Right renal pelvis (tissue), 4 donors: Measurements from ENCODE around the gene SLC6A5. TPM values are rescaled to one million over a fixed set of nuclear protein-coding genes. Genes with fewer than 3 reads are reported as not detected.
A peak's percentile ranks its signal among the peaks of the same experiment; 100 is the strongest.

Experiments used
- DNase-seq, 4 donors: peaks; one replicate each; pipeline ENCODE4 v3.0.0-alpha.2; 2013; ENCODE audit warnings: low read depth in 4 of 4, low spot score in 3 of 4, missing footprints in 1 of 4
- polyA plus RNA-seq, 4 donors: library from polyadenylated mRNA; unstranded; fragments of 120-200 nt; gene quantifications; one replicate each; pipeline ENCODE4 v1.2.1, GENCODE V29; 2013; ENCODE audit not compliant: insufficient read length in 4 of 4

Gene SLC6A5
- polyA plus RNA-seq, 4 donors, result 0.13 to 0.14 (median 0.13) TPM

GRCh38 chr11:20596205-20597153 lies 2.9 kb upstream of the SLC6A5 start:
- no peak for DNase-seq

GRCh38 chr11:20597154-20597679 lies 2.2 kb upstream of the SLC6A5 start:
- DNase-seq, result no peak

GRCh38 chr11:20597680-20598484 lies 1.5 kb upstream of the SLC6A5 start:
- DNase-seq, result no peak

- no peak for DNase-seq
These were observed 916 bp upstream of the SLC6A5 start for GRCh38 chr11:20598492-20598891.

GRCh38 chr11:20600020-20600346 lies 575 bp downstream of the SLC6A5 start:
- no peak for DNase-seq

- no peak for DNase-seq
These were observed 1.1 kb downstream of the SLC6A5 start for GRCh38 chr11:20600551-20600950.

- DNase-seq, result no peak
These were observed 2.0 kb downstream of the SLC6A5 start for GRCh38 chr11:20601221-20601914.

- DNase-seq, result no peak
These were observed 4.9 kb downstream of the SLC6A5 start for GRCh38 chr11:20604295-20604803.

GRCh38 chr11:20604864-20605601 lies 5.6 kb downstream of the SLC6A5 start:
- no peak for DNase-seq

GRCh38 chr11:20605602-20606091 lies 6.2 kb downstream of the SLC6A5 start:
- DNase-seq, result no peak

GRCh38 chr11:20608934-20609333 lies 9.5 kb downstream of the SLC6A5 start:
- DNase-seq, result no peak

GRCh38 chr11:20609727-20610707 lies 10.6 kb downstream of the SLC6A5 start:
- peak; percentile 39 to 70 (median 56) for DNase-seq

- no peak for DNase-seq
These were observed 11.4 kb downstream of the SLC6A5 start for GRCh38 chr11:20610825-20611224.

GRCh38 chr11:20611445-20611844 lies 12.0 kb downstream of the SLC6A5 start:
- no peak for DNase-seq

GRCh38 chr11:20611892-20612291 lies 12.5 kb downstream of the SLC6A5 start:
- no peak for DNase-seq

- DNase-seq, result no peak
These were observed 13.0 kb downstream of the SLC6A5 start for GRCh38 chr11:20612416-20612815.

- DNase-seq, result no peak
These were observed 17.5 kb downstream of the SLC6A5 start for GRCh38 chr11:20616920-20617319.

GRCh38 chr11:20617346-20618005 lies 18.1 kb downstream of the SLC6A5 start:
- no peak for DNase-seq
